NCI-H1048 (cell line): ENCODE data around the gene ARMCX6.
A peak's percentile ranks its signal among the peaks of the same experiment; 100 is the strongest.
"Not testable (repeated sequence)": the region's sequence is repeated elsewhere in the genome, so short reads cannot be mapped to it uniquely, and the experiment has no call there.

Experiments used
- DNase-seq: peaks from one replicate; lab custom pipeline; 2025; lab: John Stamatoyannopoulos, UW

The ARMCX6 gene

GRCh38 chrX:101617211-101618191 is at the start of gene ARMCX6:
TSS of gene ARMCX6 (minus strand) at chrX:101618000. CDS start at chrX:101616620, 1,380 bp downstream.
- peak; percentile 6 for DNase-seq

- DNase-seq, result no peak
These were observed 41.8 kb upstream of the ARMCX6 start, which contains the start of gene ARMCX2 for GRCh38 chrX:101659601-101660063. TSS of gene ARMCX2 (minus strand) at chrX:101659850. CDS start at chrX:101657588, 2,262 bp downstream.

- DNase-seq, result no peak
These were observed 41.1 kb upstream of the ARMCX6 start for GRCh38 chrX:101658661-101659491.

- no peak for DNase-seq
These were observed 39.7 kb upstream of the ARMCX6 start for GRCh38 chrX:101657495-101657894.

- no peak for DNase-seq
These were observed 39.0 kb upstream of the ARMCX6 start for GRCh38 chrX:101656817-101657216.

- no peak for DNase-seq
These were observed 37.7 kb upstream of the ARMCX6 start for GRCh38 chrX:101655534-101655933.

- DNase-seq, result not testable (repeated sequence)
These were observed 29.9 kb upstream of the ARMCX6 start for GRCh38 chrX:101647716-101648115.

- no peak for DNase-seq
These were observed 24.3 kb upstream of the ARMCX6 start for GRCh38 chrX:101642093-101642492.

GRCh38 chrX:101639583-101639982 is 21.8 kb upstream of the ARMCX6 start:
- no peak for DNase-seq

GRCh38 chrX:101619364-101619763 is 1.6 kb upstream of the ARMCX6 start:
- no peak for DNase-seq

- no peak for DNase-seq
These were observed 12.1 kb downstream of the ARMCX6 start for GRCh38 chrX:101605728-101606127.

GRCh38 chrX:101605146-101605545 is 12.7 kb downstream of the ARMCX6 start:
- no peak for DNase-seq

GRCh38 chrX:101602077-101602476 is 15.7 kb downstream of the ARMCX6 start:
- DNase-seq, result no peak

GRCh38 chrX:101599592-101599991 is 18.2 kb downstream of the ARMCX6 start:
- not testable (repeated sequence) for DNase-seq

- no peak for DNase-seq
These were observed 21.9 kb downstream of the ARMCX6 start for GRCh38 chrX:101595739-101596419.
